DOHH2 (cell line): Measurements from ENCODE around the gene FAM184B.

ENCODE experiments used
- EZH2phosphoT487 ChIP-seq: fragments of 200-600 bp; sonication (generic); IDR thresholded peaks from 2 replicates; pipeline ENCODE4 v1.6.1; 2017; ENCODE audit warnings: borderline replicate concordance, mild to moderate bottlenecking, antibody characterized with exemption, low read length, moderate library complexity, mixed read lengths
- TF ChIP-seq, protein P1 (sequence below): fragments of 200-600 bp; sonication (generic); IDR thresholded peaks from one replicate; pipeline ENCODE4 v1.5.1; 2014; ENCODE audit warnings: antibody characterized with exemption, mild to moderate bottlenecking, low read depth, low read length; ENCODE audit not compliant: poor library complexity, severe bottlenecking

DNA sequence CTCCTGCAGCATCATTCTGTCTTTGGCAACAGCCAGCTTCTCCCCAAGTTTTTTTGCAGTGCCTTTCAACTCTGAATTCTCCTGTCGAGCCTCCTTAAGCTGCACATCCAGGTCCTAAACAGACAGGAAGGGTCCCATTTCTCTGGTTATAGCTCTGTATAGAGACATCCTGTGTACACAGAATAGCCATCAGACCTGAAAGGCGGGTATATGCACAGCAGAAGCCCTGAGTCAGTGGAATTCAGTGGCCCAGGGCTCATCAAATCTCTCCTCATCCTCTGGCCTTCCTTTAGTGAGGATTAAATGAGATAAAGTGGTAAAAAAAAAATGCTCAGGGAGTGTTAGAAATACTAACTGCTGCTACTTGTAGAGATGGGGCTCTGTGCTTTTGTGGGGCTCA lies 73.8 kb downstream of the FAM184B start:
- TF ChIP-seq, protein P1, sequence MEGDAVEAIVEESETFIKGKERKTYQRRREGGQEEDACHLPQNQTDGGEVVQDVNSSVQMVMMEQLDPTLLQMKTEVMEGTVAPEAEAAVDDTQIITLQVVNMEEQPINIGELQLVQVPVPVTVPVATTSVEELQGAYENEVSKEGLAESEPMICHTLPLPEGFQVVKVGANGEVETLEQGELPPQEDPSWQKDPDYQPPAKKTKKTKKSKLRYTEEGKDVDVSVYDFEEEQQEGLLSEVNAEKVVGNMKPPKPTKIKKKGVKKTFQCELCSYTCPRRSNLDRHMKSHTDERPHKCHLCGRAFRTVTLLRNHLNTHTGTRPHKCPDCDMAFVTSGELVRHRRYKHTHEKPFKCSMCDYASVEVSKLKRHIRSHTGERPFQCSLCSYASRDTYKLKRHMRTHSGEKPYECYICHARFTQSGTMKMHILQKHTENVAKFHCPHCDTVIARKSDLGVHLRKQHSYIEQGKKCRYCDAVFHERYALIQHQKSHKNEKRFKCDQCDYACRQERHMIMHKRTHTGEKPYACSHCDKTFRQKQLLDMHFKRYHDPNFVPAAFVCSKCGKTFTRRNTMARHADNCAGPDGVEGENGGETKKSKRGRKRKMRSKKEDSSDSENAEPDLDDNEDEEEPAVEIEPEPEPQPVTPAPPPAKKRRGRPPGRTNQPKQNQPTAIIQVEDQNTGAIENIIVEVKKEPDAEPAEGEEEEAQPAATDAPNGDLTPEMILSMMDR, result no peak
- TF ChIP-seq EZH2phosphoT487, result no peak
